HepG2 (cell line): Measurements from ENCODE around the gene MGAT5. TPM values are rescaled to one million over a fixed set of nuclear protein-coding genes. Genes with fewer than 3 reads are reported as not detected.

ENCODE experiments used
- ATAC-seq: fragments of 200-7000 bp; cut with Tn5 transposase; 3 replicates; pipeline ENCODE4 v1.9.1; 2020; ENCODE audit warnings: mild to moderate bottlenecking, moderate library complexity
- BruUV-seq: library from RNA; stranded (reverse); fragments of 400-500 nt; replicated peaks from 2 replicates; lab custom pipeline; 2021; lab: Mats Ljungman, UMichigan
- CTCF ChIA-PET: fragments of 300-600 bp; formaldehyde crosslinking; extraction: SDS; loops from one replicate; lab custom pipeline; 2021; ENCODE audit warnings: low total read pairs, inconsistent platforms, low intra/inter-chr PET ratio; lab: Yijun Ruan, JAX
- POLR2A ChIA-PET: fragments of 350-600 bp; sonication (Branson Sonifier 250); formaldehyde crosslinking; loops from one replicate; lab custom pipeline; 2020; ENCODE audit warnings: antibody characterized with exemption, inconsistent platforms; lab: Yijun Ruan, JAX
- DNase-seq: peaks from one replicate; pipeline ENCODE4 v3.0.0-alpha.2; 2015; ENCODE audit warnings: low spot score
- FAIRE-seq: peaks from 3 replicates; lab custom pipeline; 2011; peaks lifted over from hg19 to GRCh38; lab: Jason Lieb, UNC
- H2AFZ ChIP-seq: one replicate; pipeline ENCODE4 v1.6.1; 2011; ENCODE audit warnings: low read length, inconsistent platforms
- H3K27ac ChIP-seq: fragments of 300-600 bp; 3 replicates; pipeline ENCODE4 v1.8.0; 2011; ENCODE audit warnings: mixed run types, mild to moderate bottlenecking, mixed read lengths, low read length, inconsistent platforms; ENCODE audit not compliant: insufficient read depth; ENCODE audit errors: extremely low read length
- H3K27me3 ChIP-seq, 2 experiments: fragments of 200-600 bp in 1 of 2; 2 replicates in 1 of 2; 3 replicates in 1 of 2; pipeline versions ENCODE4 v1.6.0 to v1.8.0; 2011; ENCODE audit warnings: low read length in 2 of 2, mild to moderate bottlenecking in 2 of 2, moderate library complexity in 2 of 2, inconsistent platforms in 1 of 2; ENCODE audit not compliant: insufficient read depth in 2 of 2, control insufficient read depth in 1 of 2
- H3K36me3 ChIP-seq, 2 experiments: fragments of 200-600 bp in 1 of 2; replicated peaks in 1 of 2; 2 replicates in 1 of 2; 3 replicates in 1 of 2; pipeline versions ENCODE4 v1.5.1 to v1.8.0; 2011; ENCODE audit warnings: low read length in 2 of 2, inconsistent platforms in 1 of 2; ENCODE audit not compliant: insufficient read depth in 2 of 2, control insufficient read depth in 1 of 2
- H3K4me1 ChIP-seq: 2 replicates; pipeline ENCODE4 v1.5.1; 2012; ENCODE audit warnings: low read length, inconsistent platforms; ENCODE audit not compliant: insufficient read depth
- H3K4me2 ChIP-seq: 2 replicates; pipeline ENCODE4 v1.6.0; 2011; ENCODE audit warnings: low read depth, low read length, inconsistent platforms
- H3K4me3 ChIP-seq, 3 experiments: fragments of 200-600 bp in 1 of 3; sonication (generic), shearing (Covaris generic) in 1 of 3; replicated peaks in 1 of 3; 2 replicates each; pipeline ENCODE4 v1.5.1; 2011 to 2016; ENCODE audit warnings: low read length in 3 of 3, inconsistent platforms in 2 of 3, low read depth in 2 of 3, mild to moderate bottlenecking in 2 of 3, control low read depth in 1 of 3, mixed read lengths in 1 of 3; ENCODE audit not compliant: insufficient read depth in 1 of 3
- H3K79me2 ChIP-seq: one replicate; pipeline ENCODE4 v1.6.1; 2011; ENCODE audit warnings: low read length, inconsistent platforms; ENCODE audit not compliant: insufficient read depth
- H3K9ac ChIP-seq: 2 replicates; pipeline ENCODE4 v1.6.0; 2011; ENCODE audit warnings: mild to moderate bottlenecking, low read depth, low read length, inconsistent platforms; ENCODE audit not compliant: insufficient read depth
- H3K9me3 ChIP-seq: 2 replicates; pipeline ENCODE4 v1.5.1; 2012; ENCODE audit warnings: mild to moderate bottlenecking, low read length
- H4K20me1 ChIP-seq: 2 replicates; pipeline ENCODE4 v1.6.0; 2011; ENCODE audit warnings: inconsistent platforms, mild to moderate bottlenecking, low read length, moderate library complexity; ENCODE audit not compliant: insufficient read depth
- ATF5 ChIP-seq: sonication (generic); formaldehyde crosslinking; IDR thresholded peaks from 2 replicates; pipeline ENCODE4 v1.4.0; 2020; ENCODE audit warnings: mild to moderate bottlenecking, low read depth, missing genetic modification reagents
- ZNF678 ChIP-seq: sonication (generic); formaldehyde crosslinking; IDR thresholded peaks from 2 replicates; pipeline ENCODE4 v1.4.0; 2020; ENCODE audit warnings: mild to moderate bottlenecking, missing genetic modification reagents
- WGBS: methylation state at CpG from one replicate; pipeline ENCODE4 v1.1.6; 2017; ENCODE audit warnings: low lambda C conversion rate; 5-methylcytosine and 5-hydroxymethylcytosine counted together
- in situ Hi-C: cut with HindIII; loops from 2 replicates; pipeline ENCODE4 v1.10.0; 2017; ENCODE audit warnings: low pct_unique_long_range_greater_than_20kb; ENCODE audit not compliant: extremely low pct_ligation_motif_present
- intact Hi-C: fragments of 100-400 bp; cut with micrococcal nuclease; formaldehyde crosslinking; loops from one replicate; pipeline ENCODE4 v1.10.0; 2022; ENCODE audit not compliant: unreplicated experiment
- polyA plus RNA-seq, 8 experiments: library from polyadenylated mRNA; depleted of rRNA in 3 of 8; stranded (reverse) in 7 of 8; unstranded in 1 of 8; fragments of >200 nt; fragmentation: Illumina TruSeq in 4 of 8; extraction: Trizol in 4 of 8; gene quantifications; 2 replicates each; pipeline versions ENCODE4 v1.2.1 to v1.2.3, GENCODE V29; 2011 to 2016; ENCODE audit warnings: low read depth in 4 of 8, missing spikeins in 1 of 8, mixed read lengths in 1 of 8; ENCODE audit not compliant: insufficient read depth in 1 of 8
- total RNA-seq, 5 experiments: library from RNA; depleted of rRNA; stranded (reverse); fragments of >200 nt; fragmentation: Illumina TruSeq; extraction: Trizol; gene quantifications; 2 replicates each; pipeline ENCODE4 v1.2.3, GENCODE V29; 2016; ENCODE audit warnings: low read depth in 1 of 5
- TF ChIP-seq, protein P1 (sequence below): sonication (generic); formaldehyde crosslinking; IDR thresholded peaks from 2 replicates; pipeline ENCODE4 v1.5.0; 2020; ENCODE audit warnings: missing genetic modification reagents

The MGAT5 gene
- total and polyA plus RNA-seq, 2 of the 13 experiments (the other 11 are each of a cell fraction or from before 2014, with no cell fraction given), result 33.1 to 60.2 TPM

- TF ChIP-seq ZNF678 (CRISPR knock-in tag) (no peak), ATF5 (CRISPR knock-in tag) (no peak)
- TF ChIP-seq, all 625 proteins: peak for 4
Observed at GRCh38 chr2:134420259-134420658, 166.4 kb downstream of the MGAT5 start (continued).

GRCh38 chr2:134420920-134421319, 167.0 kb downstream of the MGAT5 start:
- H3K4me3 ChIP-seq, result no peak overlapping the region
- POLR2A ChIA-PET, result interaction anchor here (2.1 to 5.2 kb wide), 2 partner anchors 9 to 11 kb away, joined by 13 to 22 read pairs; no protein-coding TSS in a partner anchor
- TF ChIP-seq, protein P1, sequence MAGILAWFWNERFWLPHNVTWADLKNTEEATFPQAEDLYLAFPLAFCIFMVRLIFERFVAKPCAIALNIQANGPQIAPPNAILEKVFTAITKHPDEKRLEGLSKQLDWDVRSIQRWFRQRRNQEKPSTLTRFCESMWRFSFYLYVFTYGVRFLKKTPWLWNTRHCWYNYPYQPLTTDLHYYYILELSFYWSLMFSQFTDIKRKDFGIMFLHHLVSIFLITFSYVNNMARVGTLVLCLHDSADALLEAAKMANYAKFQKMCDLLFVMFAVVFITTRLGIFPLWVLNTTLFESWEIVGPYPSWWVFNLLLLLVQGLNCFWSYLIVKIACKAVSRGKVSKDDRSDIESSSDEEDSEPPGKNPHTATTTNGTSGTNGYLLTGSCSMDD (CRISPR knock-in tag), result no peak
- CTCF ChIA-PET, result no interaction called here
- H3K79me2 ChIP-seq, result peaks cover 93% of the 10 kb centered on the region
- intact Hi-C loops, result no loop called here
- ATAC-seq, result no peak
- no peak overlapping the region for H2AFZ ChIP-seq
- in situ Hi-C loops, result no loop called here
- 95% methylated on average over 3 of the region's 3 CpGs for WGBS
- BruUV-seq, result no TSS peak
- no peak overlapping the region for H3K4me2 ChIP-seq
- H3K9me3 ChIP-seq, result no peaks in the 10 kb centered on the region
- no peaks in the 10 kb centered on the region for H3K27me3 ChIP-seq
- peaks cover 28 to 82% of the 10 kb centered on the region in 2 experiments for H3K36me3 ChIP-seq
- no peak overlapping the region for H3K27ac ChIP-seq
- FAIRE-seq, result no peak
- no peak overlapping the region for H3K9ac ChIP-seq
- H3K4me1 ChIP-seq, result peaks cover 58% of the 10 kb centered on the region
- peaks cover 26% of the 10 kb centered on the region for H4K20me1 ChIP-seq
- DNase-seq, result no peak
